AG04449 (cell line): ENCODE results near the gene ZNF385B.

Experiments used
- CTCF ChIA-PET: fragments of 350-600 bp; formaldehyde crosslinking; extraction: SDS; loops from one replicate; lab custom pipeline; 2021; ENCODE audit warnings: antibody characterized with exemption; lab: Yijun Ruan, JAX
- POLR2A ChIA-PET: fragments of 400-600, 350-600 bp; formaldehyde crosslinking; extraction: SDS; loops from one replicate; lab custom pipeline; 2020; ENCODE audit warnings: antibody characterized with exemption, inconsistent platforms; lab: Yijun Ruan, JAX
- DNase-seq: peaks from one replicate; pipeline ENCODE4 v3.0.0-alpha.2; 2010; ENCODE audit warnings: low read depth, low spot score
- H3K4me3 ChIP-seq: 2 replicates; pipeline ENCODE4 v1.5.1; 2011; ENCODE audit warnings: low read depth, mild to moderate bottlenecking, control low read depth, low read length
- TF ChIP-seq, protein P1 (sequence below): IDR thresholded peaks from one replicate; pipeline ENCODE4 v1.5.1; 2011; ENCODE audit warnings: mild to moderate bottlenecking, moderate library complexity, low read length, control low read depth, inconsistent platforms; ENCODE audit not compliant: insufficient read depth; ENCODE audit errors: missing control alignments

Gene ZNF385B

GRCh38 chr2:179859523-179859922 is 1.9 kb downstream of the ZNF385B start:
- CTCF ChIA-PET = no interaction called here
- H3K4me3 ChIP-seq = no peak overlapping the region
- TF ChIP-seq, protein P1, sequence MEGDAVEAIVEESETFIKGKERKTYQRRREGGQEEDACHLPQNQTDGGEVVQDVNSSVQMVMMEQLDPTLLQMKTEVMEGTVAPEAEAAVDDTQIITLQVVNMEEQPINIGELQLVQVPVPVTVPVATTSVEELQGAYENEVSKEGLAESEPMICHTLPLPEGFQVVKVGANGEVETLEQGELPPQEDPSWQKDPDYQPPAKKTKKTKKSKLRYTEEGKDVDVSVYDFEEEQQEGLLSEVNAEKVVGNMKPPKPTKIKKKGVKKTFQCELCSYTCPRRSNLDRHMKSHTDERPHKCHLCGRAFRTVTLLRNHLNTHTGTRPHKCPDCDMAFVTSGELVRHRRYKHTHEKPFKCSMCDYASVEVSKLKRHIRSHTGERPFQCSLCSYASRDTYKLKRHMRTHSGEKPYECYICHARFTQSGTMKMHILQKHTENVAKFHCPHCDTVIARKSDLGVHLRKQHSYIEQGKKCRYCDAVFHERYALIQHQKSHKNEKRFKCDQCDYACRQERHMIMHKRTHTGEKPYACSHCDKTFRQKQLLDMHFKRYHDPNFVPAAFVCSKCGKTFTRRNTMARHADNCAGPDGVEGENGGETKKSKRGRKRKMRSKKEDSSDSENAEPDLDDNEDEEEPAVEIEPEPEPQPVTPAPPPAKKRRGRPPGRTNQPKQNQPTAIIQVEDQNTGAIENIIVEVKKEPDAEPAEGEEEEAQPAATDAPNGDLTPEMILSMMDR = no peak

GRCh38 chr2:179857236-179857635 is 4.2 kb downstream of the ZNF385B start:
- TF ChIP-seq, protein P1 = no peak
- no peak overlapping the region for H3K4me3 ChIP-seq
- ChIA-PET CTCF (no interaction called here), POLR2A (no interaction called here)
- no peak for DNase-seq

More at GRCh38 chr2:179859523-179859922, 1.9 kb downstream of the ZNF385B start:
- POLR2A ChIA-PET = no interaction called here
- DNase-seq = no peak

DNA sequence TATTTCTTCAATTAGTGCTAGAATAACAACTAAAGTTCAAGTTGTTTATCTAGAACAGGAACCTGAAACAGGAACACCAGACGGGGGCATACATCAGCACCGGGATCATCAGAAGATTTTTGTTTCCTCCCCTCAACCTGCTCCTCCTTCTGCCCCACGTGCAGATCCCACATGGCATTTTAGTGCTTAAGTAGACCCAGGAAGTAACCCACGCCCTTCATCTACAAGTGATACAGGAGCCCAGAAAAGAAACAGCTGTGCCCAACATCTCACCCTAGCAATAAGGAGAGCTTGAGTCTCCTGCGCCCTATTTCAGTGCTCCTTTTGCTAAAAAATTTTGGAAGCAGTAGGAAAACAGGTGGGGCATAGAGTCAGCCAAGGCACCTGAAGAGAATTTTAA is 5.2 kb downstream of the ZNF385B start:
- DNase-seq = no peak
- POLR2A ChIA-PET = no interaction called here
- H3K4me3 ChIP-seq = no peak overlapping the region
- TF ChIP-seq, protein P1 = no peak
- CTCF ChIA-PET = no interaction called here

GRCh38 chr2:179855673-179856072 is 5.7 kb downstream of the ZNF385B start:
- TF ChIP-seq, protein P1 = no peak
- ChIA-PET CTCF (no interaction called here), POLR2A (no interaction called here)
- DNase-seq = no peak
- H3K4me3 ChIP-seq = no peak overlapping the region

DNA sequence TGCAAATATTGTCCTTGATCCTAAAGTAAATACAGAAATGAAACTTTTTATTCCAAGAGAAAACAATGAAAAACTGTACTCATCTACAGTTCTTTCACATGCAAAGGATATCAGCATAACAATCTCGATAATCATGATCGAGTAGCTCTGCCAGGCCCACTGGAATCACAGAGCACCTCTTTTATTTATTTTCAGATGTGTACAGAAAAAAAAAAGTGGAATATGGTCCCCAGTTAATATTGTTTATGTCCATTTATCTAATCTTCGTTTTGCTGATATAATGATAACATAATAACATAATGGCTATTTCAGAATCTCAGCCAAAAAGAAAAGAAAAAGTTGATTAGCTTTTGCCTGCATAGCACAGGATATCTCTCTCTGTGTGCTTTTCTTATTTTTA is 6.5 kb downstream of the ZNF385B start:
- POLR2A ChIA-PET = no interaction called here
- TF ChIP-seq, protein P1 = no peak

GRCh38 chr2:179853108-179853507 is 8.3 kb downstream of the ZNF385B start:
- TF ChIP-seq, protein P1 = no peak
- H3K4me3 ChIP-seq = no peak overlapping the region
- ChIA-PET POLR2A (no interaction called here), CTCF (no interaction called here)
- DNase-seq = no peak

More for the DNA sequence above, 6.5 kb downstream of the ZNF385B start:
- no peak for DNase-seq
- no peak overlapping the region for H3K4me3 ChIP-seq
- CTCF ChIA-PET = no interaction called here
